Measurements from ENCODE around the gene HNRNPUL1.

HNRNPUL1 gene

GRCh38 chr19:41263042-41263849 is 926 bp upstream of the HNRNPUL1 start:
- Histone ChIP-seq H3K9me3 (ENCODE audit: control insufficient read depth, low read length) (no peaks in the 10 kb centered on the region), H3K4me3 (ENCODE audit: low read length) (peak overlapping the region; percentile 83), H3K9ac (ENCODE audit: low read length) (peak overlapping the region; percentile 93), H3K4me1 (ENCODE audit: control insufficient read depth, insufficient read depth, low read length) (peaks cover 32% of the 10 kb centered on the region), H3K27me3 (replicated peaks; ENCODE audit: control insufficient read depth, insufficient read depth, low read length) (no peaks in the 10 kb centered on the region), H3K36me3 (ENCODE audit: control insufficient read depth, insufficient read depth, low read length, severe bottlenecking) (peaks cover 26% of the 10 kb centered on the region)
- DNase-seq (ENCODE audit: low read depth) = peak; percentile 83

- Histone ChIP-seq H3K36me3 (ENCODE audit: control insufficient read depth, insufficient read depth, low read length, severe bottlenecking) (peaks cover 25% of the 10 kb centered on the region), H3K9ac (ENCODE audit: low read length) (peak overlapping the region; percentile 99), H3K4me1 (ENCODE audit: control insufficient read depth, insufficient read depth, low read length) (peaks cover 32% of the 10 kb centered on the region), H3K4me3 (ENCODE audit: low read length) (peak overlapping the region; percentile 89), H3K27me3 (replicated peaks; ENCODE audit: control insufficient read depth, insufficient read depth, low read length) (no peaks in the 10 kb centered on the region), H3K9me3 (ENCODE audit: control insufficient read depth, low read length) (no peaks in the 10 kb centered on the region)
- DNase-seq (ENCODE audit: low read depth) = peak; percentile 65
Measured at GRCh38 chr19:41264581-41265394, 616 bp downstream of the HNRNPUL1 start.

GRCh38 chr19:41265395-41266153 is 1.4 kb downstream of the HNRNPUL1 start:
- peaks cover 30% of the 10 kb centered on the region for H3K36me3 ChIP-seq (ENCODE audit: control insufficient read depth, insufficient read depth, low read length, severe bottlenecking)

GRCh38 chr19:41269055-41269454 is 4.9 kb downstream of the HNRNPUL1 start:
- Histone ChIP-seq H3K9ac (ENCODE audit: low read length) (no peak overlapping the region), H3K36me3 (ENCODE audit: control insufficient read depth, insufficient read depth, low read length, severe bottlenecking) (peaks cover 61% of the 10 kb centered on the region), H3K9me3 (ENCODE audit: control insufficient read depth, low read length) (no peaks in the 10 kb centered on the region), H3K27me3 (replicated peaks; ENCODE audit: control insufficient read depth, insufficient read depth, low read length) (no peaks in the 10 kb centered on the region), H3K4me1 (ENCODE audit: control insufficient read depth, insufficient read depth, low read length) (peaks cover 26% of the 10 kb centered on the region), H3K4me3 (ENCODE audit: low read length) (no peak overlapping the region)
- no peak for DNase-seq (ENCODE audit: low read depth)

More at GRCh38 chr19:41265395-41266153, 1.4 kb downstream of the HNRNPUL1 start:
- H3K9me3 ChIP-seq (ENCODE audit: control insufficient read depth, low read length) = no peaks in the 10 kb centered on the region
- peak; percentile 63 for DNase-seq (ENCODE audit: low read depth)
- H3K4me3 ChIP-seq (ENCODE audit: low read length) = peak overlapping the region; percentile 89
- H3K27me3 ChIP-seq (replicated peaks; ENCODE audit: control insufficient read depth, insufficient read depth, low read length) = no peaks in the 10 kb centered on the region
- peaks cover 32% of the 10 kb centered on the region for H3K4me1 ChIP-seq (ENCODE audit: control insufficient read depth, insufficient read depth, low read length)
- peak overlapping the region; percentile 99 for H3K9ac ChIP-seq (ENCODE audit: low read length)

GRCh38 chr19:41269571-41269970 is 5.4 kb downstream of the HNRNPUL1 start:
- H3K36me3 ChIP-seq (ENCODE audit: control insufficient read depth, insufficient read depth, low read length, severe bottlenecking) = peaks cover 66% of the 10 kb centered on the region

GRCh38 chr19:41273076-41273475 is 8.9 kb downstream of the HNRNPUL1 start:
- no peaks in the 10 kb centered on the region for H3K4me1 ChIP-seq (ENCODE audit: control insufficient read depth, insufficient read depth, low read length)
- H3K27me3 ChIP-seq (replicated peaks; ENCODE audit: control insufficient read depth, insufficient read depth, low read length) = no peaks in the 10 kb centered on the region
- H3K9me3 ChIP-seq (ENCODE audit: control insufficient read depth, low read length) = no peaks in the 10 kb centered on the region
- peaks cover 99% of the 10 kb centered on the region for H3K36me3 ChIP-seq (ENCODE audit: control insufficient read depth, insufficient read depth, low read length, severe bottlenecking)
- H3K4me3 ChIP-seq (ENCODE audit: low read length) = no peak overlapping the region
- no peak for DNase-seq (ENCODE audit: low read depth)
- no peak overlapping the region for H3K9ac ChIP-seq (ENCODE audit: low read length)

More at GRCh38 chr19:41269571-41269970, 5.4 kb downstream of the HNRNPUL1 start:
- H3K9ac ChIP-seq (ENCODE audit: low read length) = no peak overlapping the region
- H3K9me3 ChIP-seq (ENCODE audit: control insufficient read depth, low read length) = no peaks in the 10 kb centered on the region
- H3K27me3 ChIP-seq (replicated peaks; ENCODE audit: control insufficient read depth, insufficient read depth, low read length) = no peaks in the 10 kb centered on the region
- no peak overlapping the region for H3K4me3 ChIP-seq (ENCODE audit: low read length)
- peaks cover 26% of the 10 kb centered on the region for H3K4me1 ChIP-seq (ENCODE audit: control insufficient read depth, insufficient read depth, low read length)
- DNase-seq (ENCODE audit: low read depth) = no peak

- Histone ChIP-seq H3K27me3 (replicated peaks; ENCODE audit: control insufficient read depth, insufficient read depth, low read length) (no peaks in the 10 kb centered on the region), H3K9me3 (ENCODE audit: control insufficient read depth, low read length) (no peaks in the 10 kb centered on the region), H3K4me1 (ENCODE audit: control insufficient read depth, insufficient read depth, low read length) (no peaks in the 10 kb centered on the region), H3K4me3 (ENCODE audit: low read length) (no peak overlapping the region), H3K9ac (ENCODE audit: low read length) (no peak overlapping the region), H3K36me3 (ENCODE audit: control insufficient read depth, insufficient read depth, low read length, severe bottlenecking) (peaks cover 100% of the 10 kb centered on the region)
- no peak for DNase-seq (ENCODE audit: low read depth)
Measured at GRCh38 chr19:41274802-41275201, 10.6 kb downstream of the HNRNPUL1 start.

GRCh38 chr19:41276231-41276630 is 12.1 kb downstream of the HNRNPUL1 start:
- Histone ChIP-seq H3K4me3 (ENCODE audit: low read length) (no peak overlapping the region), H3K4me1 (ENCODE audit: control insufficient read depth, insufficient read depth, low read length) (no peaks in the 10 kb centered on the region), H3K27me3 (replicated peaks; ENCODE audit: control insufficient read depth, insufficient read depth, low read length) (no peaks in the 10 kb centered on the region), H3K9me3 (ENCODE audit: control insufficient read depth, low read length) (no peaks in the 10 kb centered on the region), H3K36me3 (ENCODE audit: control insufficient read depth, insufficient read depth, low read length, severe bottlenecking) (peaks cover 100% of the 10 kb centered on the region), H3K9ac (ENCODE audit: low read length) (no peak overlapping the region)
- peak; percentile 65 for DNase-seq (ENCODE audit: low read depth)

- Histone ChIP-seq H3K9me3 (ENCODE audit: control insufficient read depth, low read length) (no peaks in the 10 kb centered on the region), H3K9ac (ENCODE audit: low read length) (no peak overlapping the region), H3K36me3 (ENCODE audit: control insufficient read depth, insufficient read depth, low read length, severe bottlenecking) (peaks cover 98% of the 10 kb centered on the region), H3K4me1 (ENCODE audit: control insufficient read depth, insufficient read depth, low read length) (no peaks in the 10 kb centered on the region), H3K4me3 (ENCODE audit: low read length) (no peak overlapping the region), H3K27me3 (replicated peaks; ENCODE audit: control insufficient read depth, insufficient read depth, low read length) (no peaks in the 10 kb centered on the region)
- DNase-seq (ENCODE audit: low read depth) = no peak
Measured at GRCh38 chr19:41278478-41278877, 14.3 kb downstream of the HNRNPUL1 start.

- Histone ChIP-seq H3K9me3 (ENCODE audit: control insufficient read depth, low read length) (no peaks in the 10 kb centered on the region), H3K9ac (ENCODE audit: low read length) (no peak overlapping the region), H3K27me3 (replicated peaks; ENCODE audit: control insufficient read depth, insufficient read depth, low read length) (no peaks in the 10 kb centered on the region), H3K4me1 (ENCODE audit: control insufficient read depth, insufficient read depth, low read length) (peaks cover 5% of the 10 kb centered on the region), H3K36me3 (ENCODE audit: control insufficient read depth, insufficient read depth, low read length, severe bottlenecking) (peaks cover 95% of the 10 kb centered on the region), H3K4me3 (ENCODE audit: low read length) (no peak overlapping the region)
- no peak for DNase-seq (ENCODE audit: low read depth)
Measured at GRCh38 chr19:41288673-41289530, 24.7 kb downstream of the HNRNPUL1 start.
